ENCODE measurements around the gene PARD3B. TPM values are rescaled to one million over a fixed set of nuclear protein-coding genes. Genes with fewer than 3 reads are reported as not detected.

Gene PARD3B
- total and polyA plus RNA-seq, 2 experiments from 2014 or later: 3.5 to 4.4 TPM

DNA sequence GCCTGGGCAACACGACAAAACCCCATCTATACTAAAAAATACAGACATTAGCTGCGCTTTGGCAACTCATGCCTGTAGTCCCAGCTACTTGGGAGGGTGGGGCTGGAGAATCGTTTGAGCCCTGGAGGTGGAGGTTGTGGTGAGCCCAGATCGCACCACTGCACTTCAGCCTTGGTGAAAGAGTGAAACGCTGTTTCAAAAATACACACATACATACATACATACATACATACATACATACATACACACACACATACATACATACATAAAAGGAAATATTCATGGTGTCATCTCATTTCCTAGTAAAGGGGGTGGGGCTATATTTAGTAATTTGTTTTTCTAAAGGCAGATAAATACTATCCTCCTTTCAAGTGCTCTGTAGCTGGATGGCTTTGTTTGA is 205.1 kb downstream of the PARD3B start:
- no peaks in the 10 kb centered on the region for H3K27me3 ChIP-seq (ENCODE audit: insufficient read depth)
- ATAC-seq (no peak), DNase-seq (ENCODE audit: low spot score) (no peak)
- no peak overlapping the region for H3K4me2 ChIP-seq
- peaks cover 5% of the 10 kb centered on the region; the same call in 2 of the 3 replicates for H3K9me3 Mint-ChIP-seq
- TF ChIP-seq CREB1 (CRISPR knock-in tag; IDR thresholded peaks at IDR 0.05; ENCODE audit: low read depth): no peak
- no peak overlapping the region for H3K27ac ChIP-seq (ENCODE audit: low read depth)
- peaks cover 4% of the 10 kb centered on the region; the same call in 1 of the 3 replicates for H3K36me3 Mint-ChIP-seq (ENCODE audit: low read depth)
- H3F3A ChIP-seq (replicated peaks; ENCODE audit: low read depth): no peaks in the 10 kb centered on the region
- no peak overlapping the region for H3K4me3 Mint-ChIP-seq
- H3K27ac Mint-ChIP-seq: no peak overlapping the region
- H3K4me1 ChIP-seq (ENCODE audit: insufficient read depth): no peaks in the 10 kb centered on the region
- H3K79me2 ChIP-seq (replicated peaks; ENCODE audit: insufficient read depth): no peaks in the 10 kb centered on the region
- H3K36me3 ChIP-seq (ENCODE audit: insufficient read depth): no peaks in the 10 kb centered on the region
- no peaks in the 10 kb centered on the region for H4K20me1 ChIP-seq (replicated peaks; ENCODE audit: insufficient read depth)
- H2AFZ ChIP-seq: no peak overlapping the region
- peaks cover 6% of the 10 kb centered on the region; the same call in 1 of the 2 replicates for H3K9me2 ChIP-seq (ENCODE audit: insufficient read depth)
- H3K4me3 ChIP-seq: no peak overlapping the region
- no peaks in the 10 kb centered on the region for H3K27me3 Mint-ChIP-seq (ENCODE audit: insufficient read depth, low read depth, poor library complexity)
- H3K4me1 Mint-ChIP-seq: no peaks in the 10 kb centered on the region

DNA sequence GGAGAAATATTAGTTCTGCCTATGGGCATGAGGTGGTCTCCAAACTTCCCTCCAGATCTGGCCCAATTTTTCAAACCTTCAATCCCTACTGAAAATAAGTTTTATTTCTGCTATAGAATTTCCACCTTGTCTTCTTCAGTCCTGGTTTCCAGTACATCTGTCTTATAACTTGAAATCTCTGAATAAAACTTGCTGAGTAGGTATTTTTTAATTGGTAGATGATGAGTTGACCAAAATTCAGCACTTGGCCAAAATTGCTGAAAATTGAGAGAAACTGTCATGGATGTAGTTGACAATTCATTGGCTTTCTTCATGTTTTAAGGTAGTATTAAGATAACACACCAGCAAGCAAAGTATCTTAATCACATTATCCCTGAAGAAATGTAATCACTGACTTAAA is 206.2 kb downstream of the PARD3B start:
- H3K27me3 ChIP-seq (ENCODE audit: insufficient read depth): no peaks in the 10 kb centered on the region
- H3K4me3 ChIP-seq: no peak overlapping the region
- H3K79me2 ChIP-seq (replicated peaks; ENCODE audit: insufficient read depth): no peaks in the 10 kb centered on the region
- no peak for ATAC-seq
- Mint-ChIP-seq H3K27me3 (ENCODE audit: insufficient read depth, low read depth, poor library complexity) (no peaks in the 10 kb centered on the region), H3K9me3 (peaks cover 5% of the 10 kb centered on the region; the same call in 2 of the 3 replicates), H3K36me3 (ENCODE audit: low read depth) (peaks cover 4% of the 10 kb centered on the region; the same call in 1 of the 3 replicates), H3K4me3 (no peak overlapping the region), H3K27ac (no peak overlapping the region), H3K4me1 (no peaks in the 10 kb centered on the region)
- no peak for DNase-seq (ENCODE audit: low spot score)
- H2AFZ ChIP-seq: no peak overlapping the region
- H3K36me3 ChIP-seq (ENCODE audit: insufficient read depth): no peaks in the 10 kb centered on the region
- H3K27ac ChIP-seq (ENCODE audit: low read depth): no peak overlapping the region
- H3K4me2 ChIP-seq: no peak overlapping the region
- H4K20me1 ChIP-seq (replicated peaks; ENCODE audit: insufficient read depth): no peaks in the 10 kb centered on the region
- H3K9me2 ChIP-seq (ENCODE audit: insufficient read depth): peaks cover 2% of the 10 kb centered on the region; the same call in 1 of the 2 replicates
- H3K4me1 ChIP-seq (ENCODE audit: insufficient read depth): no peaks in the 10 kb centered on the region; the same call in 1 of the 2 replicates
- no peaks in the 10 kb centered on the region for H3F3A ChIP-seq (replicated peaks; ENCODE audit: low read depth)
- TF ChIP-seq STAT1 (IDR thresholded peaks at IDR 0.05; ENCODE audit: unreplicated experiment) (no peak), EZH2 (IDR thresholded peaks at IDR 0.05; ENCODE audit: low read depth, unreplicated experiment) (no peak), ZNF114 (CRISPR knock-in tag; IDR thresholded peaks at IDR 0.05) (no peak), CREB1 (CRISPR knock-in tag; IDR thresholded peaks at IDR 0.05; ENCODE audit: low read depth) (no peak), POLR2AphosphoS5 (IDR thresholded peaks at IDR 0.05; ENCODE audit: low read depth) (no peak), EZH2phosphoT487 (IDR thresholded peaks at IDR 0.05; ENCODE audit: unreplicated experiment) (no peak), NANOG (IDR thresholded peaks at IDR 0.05; ENCODE audit: borderline replicate concordance) (no peak), ZNF331 (CRISPR knock-in tag; IDR thresholded peaks at IDR 0.05; ENCODE audit: low read depth) (no peak)
- TF ChIP-seq, protein P1, sequence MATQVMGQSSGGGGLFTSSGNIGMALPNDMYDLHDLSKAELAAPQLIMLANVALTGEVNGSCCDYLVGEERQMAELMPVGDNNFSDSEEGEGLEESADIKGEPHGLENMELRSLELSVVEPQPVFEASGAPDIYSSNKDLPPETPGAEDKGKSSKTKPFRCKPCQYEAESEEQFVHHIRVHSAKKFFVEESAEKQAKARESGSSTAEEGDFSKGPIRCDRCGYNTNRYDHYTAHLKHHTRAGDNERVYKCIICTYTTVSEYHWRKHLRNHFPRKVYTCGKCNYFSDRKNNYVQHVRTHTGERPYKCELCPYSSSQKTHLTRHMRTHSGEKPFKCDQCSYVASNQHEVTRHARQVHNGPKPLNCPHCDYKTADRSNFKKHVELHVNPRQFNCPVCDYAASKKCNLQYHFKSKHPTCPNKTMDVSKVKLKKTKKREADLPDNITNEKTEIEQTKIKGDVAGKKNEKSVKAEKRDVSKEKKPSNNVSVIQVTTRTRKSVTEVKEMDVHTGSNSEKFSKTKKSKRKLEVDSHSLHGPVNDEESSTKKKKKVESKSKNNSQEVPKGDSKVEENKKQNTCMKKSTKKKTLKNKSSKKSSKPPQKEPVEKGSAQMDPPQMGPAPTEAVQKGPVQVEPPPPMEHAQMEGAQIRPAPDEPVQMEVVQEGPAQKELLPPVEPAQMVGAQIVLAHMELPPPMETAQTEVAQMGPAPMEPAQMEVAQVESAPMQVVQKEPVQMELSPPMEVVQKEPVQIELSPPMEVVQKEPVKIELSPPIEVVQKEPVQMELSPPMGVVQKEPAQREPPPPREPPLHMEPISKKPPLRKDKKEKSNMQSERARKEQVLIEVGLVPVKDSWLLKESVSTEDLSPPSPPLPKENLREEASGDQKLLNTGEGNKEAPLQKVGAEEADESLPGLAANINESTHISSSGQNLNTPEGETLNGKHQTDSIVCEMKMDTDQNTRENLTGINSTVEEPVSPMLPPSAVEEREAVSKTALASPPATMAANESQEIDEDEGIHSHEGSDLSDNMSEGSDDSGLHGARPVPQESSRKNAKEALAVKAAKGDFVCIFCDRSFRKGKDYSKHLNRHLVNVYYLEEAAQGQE (IDR thresholded peaks at IDR 0.05; ENCODE audit: unreplicated experiment): no peak
- TF ChIP-seq, protein P2, sequence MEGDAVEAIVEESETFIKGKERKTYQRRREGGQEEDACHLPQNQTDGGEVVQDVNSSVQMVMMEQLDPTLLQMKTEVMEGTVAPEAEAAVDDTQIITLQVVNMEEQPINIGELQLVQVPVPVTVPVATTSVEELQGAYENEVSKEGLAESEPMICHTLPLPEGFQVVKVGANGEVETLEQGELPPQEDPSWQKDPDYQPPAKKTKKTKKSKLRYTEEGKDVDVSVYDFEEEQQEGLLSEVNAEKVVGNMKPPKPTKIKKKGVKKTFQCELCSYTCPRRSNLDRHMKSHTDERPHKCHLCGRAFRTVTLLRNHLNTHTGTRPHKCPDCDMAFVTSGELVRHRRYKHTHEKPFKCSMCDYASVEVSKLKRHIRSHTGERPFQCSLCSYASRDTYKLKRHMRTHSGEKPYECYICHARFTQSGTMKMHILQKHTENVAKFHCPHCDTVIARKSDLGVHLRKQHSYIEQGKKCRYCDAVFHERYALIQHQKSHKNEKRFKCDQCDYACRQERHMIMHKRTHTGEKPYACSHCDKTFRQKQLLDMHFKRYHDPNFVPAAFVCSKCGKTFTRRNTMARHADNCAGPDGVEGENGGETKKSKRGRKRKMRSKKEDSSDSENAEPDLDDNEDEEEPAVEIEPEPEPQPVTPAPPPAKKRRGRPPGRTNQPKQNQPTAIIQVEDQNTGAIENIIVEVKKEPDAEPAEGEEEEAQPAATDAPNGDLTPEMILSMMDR (conservative IDR thresholded peaks at IDR 0.05; ENCODE audit: low read depth in 2 of 2): no peak
- TF ChIP-seq, protein P3, sequence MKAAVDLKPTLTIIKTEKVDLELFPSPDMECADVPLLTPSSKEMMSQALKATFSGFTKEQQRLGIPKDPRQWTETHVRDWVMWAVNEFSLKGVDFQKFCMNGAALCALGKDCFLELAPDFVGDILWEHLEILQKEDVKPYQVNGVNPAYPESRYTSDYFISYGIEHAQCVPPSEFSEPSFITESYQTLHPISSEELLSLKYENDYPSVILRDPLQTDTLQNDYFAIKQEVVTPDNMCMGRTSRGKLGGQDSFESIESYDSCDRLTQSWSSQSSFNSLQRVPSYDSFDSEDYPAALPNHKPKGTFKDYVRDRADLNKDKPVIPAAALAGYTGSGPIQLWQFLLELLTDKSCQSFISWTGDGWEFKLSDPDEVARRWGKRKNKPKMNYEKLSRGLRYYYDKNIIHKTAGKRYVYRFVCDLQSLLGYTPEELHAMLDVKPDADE (IDR thresholded peaks at IDR 0.05): no peak
